ENCODE measurements around the gene SEPTIN14.

Gene SEPTIN14

DNA sequence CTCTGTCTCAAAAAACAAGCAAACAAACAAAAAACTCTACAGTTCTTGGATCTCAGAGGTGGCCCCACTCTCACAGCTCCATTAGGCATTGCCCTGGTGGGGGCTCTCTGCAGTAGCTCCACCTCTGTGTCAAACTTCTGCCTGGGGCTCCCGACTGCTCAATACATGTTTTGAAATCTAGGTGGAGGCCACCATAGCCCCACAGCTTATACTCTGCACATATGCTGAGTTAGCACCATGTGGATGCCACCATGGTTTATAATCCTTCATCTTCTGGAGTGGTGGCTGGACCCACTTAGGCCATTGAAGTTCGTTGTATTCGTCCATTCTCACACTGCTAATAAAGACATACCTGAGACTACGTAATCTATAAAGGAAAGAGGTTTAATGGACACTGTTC lies 78.4 kb downstream of the SEPTIN14 start:
- Histone ChIP-seq H3K4me2 (ENCODE audit: low read length) (no peak overlapping the region), H3K9me3 (ENCODE audit: control insufficient read depth, low read length) (no peaks in the 10 kb centered on the region), H3K79me2 (no peaks in the 10 kb centered on the region), H3K4me3 (ENCODE audit: low read depth, low read length) (no peak overlapping the region), H3K9ac (no peak overlapping the region), H3K36me3 (ENCODE audit: control insufficient read depth, insufficient read depth, low read length) (no peaks in the 10 kb centered on the region), H3K27ac (no peak overlapping the region), H2AFZ (no peak overlapping the region), H3K4me1 (no peaks in the 10 kb centered on the region), H3K27me3 (ENCODE audit: control insufficient read depth, insufficient read depth, low read length) (no peaks in the 10 kb centered on the region)
- TF ChIP-seq, protein P1, sequence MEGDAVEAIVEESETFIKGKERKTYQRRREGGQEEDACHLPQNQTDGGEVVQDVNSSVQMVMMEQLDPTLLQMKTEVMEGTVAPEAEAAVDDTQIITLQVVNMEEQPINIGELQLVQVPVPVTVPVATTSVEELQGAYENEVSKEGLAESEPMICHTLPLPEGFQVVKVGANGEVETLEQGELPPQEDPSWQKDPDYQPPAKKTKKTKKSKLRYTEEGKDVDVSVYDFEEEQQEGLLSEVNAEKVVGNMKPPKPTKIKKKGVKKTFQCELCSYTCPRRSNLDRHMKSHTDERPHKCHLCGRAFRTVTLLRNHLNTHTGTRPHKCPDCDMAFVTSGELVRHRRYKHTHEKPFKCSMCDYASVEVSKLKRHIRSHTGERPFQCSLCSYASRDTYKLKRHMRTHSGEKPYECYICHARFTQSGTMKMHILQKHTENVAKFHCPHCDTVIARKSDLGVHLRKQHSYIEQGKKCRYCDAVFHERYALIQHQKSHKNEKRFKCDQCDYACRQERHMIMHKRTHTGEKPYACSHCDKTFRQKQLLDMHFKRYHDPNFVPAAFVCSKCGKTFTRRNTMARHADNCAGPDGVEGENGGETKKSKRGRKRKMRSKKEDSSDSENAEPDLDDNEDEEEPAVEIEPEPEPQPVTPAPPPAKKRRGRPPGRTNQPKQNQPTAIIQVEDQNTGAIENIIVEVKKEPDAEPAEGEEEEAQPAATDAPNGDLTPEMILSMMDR (IDR thresholded peaks at IDR 0.05): no peak

DNA sequence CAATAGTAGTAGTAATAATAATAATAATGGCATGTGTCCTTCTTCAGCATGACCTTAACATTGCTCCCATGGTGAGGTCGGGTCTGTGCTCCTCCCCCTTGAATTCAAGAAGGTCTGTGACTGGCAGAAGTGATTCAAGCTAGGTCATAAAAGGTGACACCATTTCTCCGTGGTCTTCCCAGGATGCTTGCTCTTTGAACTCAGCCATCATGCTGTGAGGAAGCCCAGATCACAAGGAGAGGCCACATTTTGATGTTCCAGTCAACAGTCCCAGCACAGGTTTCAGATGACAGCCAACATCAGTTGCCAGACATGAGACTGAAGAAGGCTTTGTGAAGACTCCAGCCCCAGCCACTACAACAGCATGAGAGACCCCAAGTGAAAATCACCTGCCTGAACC lies 83.9 kb downstream of the SEPTIN14 start:
- no peak overlapping the region for H3K4me2 ChIP-seq (ENCODE audit: low read length)
- H3K9me3 ChIP-seq (ENCODE audit: control insufficient read depth, low read length): no peaks in the 10 kb centered on the region
- H3K4me3 ChIP-seq (ENCODE audit: low read depth, low read length): no peak overlapping the region
- no peaks in the 10 kb centered on the region for H3K79me2 ChIP-seq
- no peak overlapping the region for H3K27ac ChIP-seq
- TF ChIP-seq, protein P1 (IDR thresholded peaks at IDR 0.05): no peak
- H2AFZ ChIP-seq: no peak overlapping the region
- H3K4me1 ChIP-seq: no peaks in the 10 kb centered on the region
- no peak overlapping the region for H3K9ac ChIP-seq
- no peaks in the 10 kb centered on the region for H3K36me3 ChIP-seq (ENCODE audit: control insufficient read depth, insufficient read depth, low read length)
- no peaks in the 10 kb centered on the region for H3K27me3 ChIP-seq (ENCODE audit: control insufficient read depth, insufficient read depth, low read length)

DNA sequence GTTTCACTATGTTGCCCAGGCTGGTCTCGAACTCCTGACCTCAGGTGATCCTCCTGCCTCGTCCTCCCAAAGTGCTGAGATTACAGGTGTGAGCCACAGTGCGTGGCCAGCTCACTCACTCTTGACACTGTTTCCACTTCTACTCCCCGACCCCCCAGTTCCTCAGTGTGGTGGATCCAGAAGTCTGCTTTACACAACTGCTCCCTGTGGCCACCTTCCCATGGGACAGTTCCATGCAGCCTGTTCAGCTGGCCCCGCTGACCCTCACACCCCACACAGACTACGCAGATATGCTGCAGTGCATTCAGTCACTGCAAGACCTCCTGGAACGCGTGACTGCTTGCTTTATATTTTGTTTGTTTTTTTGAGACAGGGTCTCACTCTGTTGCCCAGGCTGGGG lies 86.4 kb downstream of the SEPTIN14 start:
- no peak overlapping the region for H3K4me3 ChIP-seq (ENCODE audit: low read depth, low read length)
- H3K9ac ChIP-seq: no peak overlapping the region
- no peaks in the 10 kb centered on the region for H3K36me3 ChIP-seq (ENCODE audit: control insufficient read depth, insufficient read depth, low read length)
- no peak overlapping the region for H2AFZ ChIP-seq
- H3K4me1 ChIP-seq: no peaks in the 10 kb centered on the region
- H3K27me3 ChIP-seq (ENCODE audit: control insufficient read depth, insufficient read depth, low read length): no peaks in the 10 kb centered on the region
- H3K4me2 ChIP-seq (ENCODE audit: low read length): no peak overlapping the region
- no peaks in the 10 kb centered on the region for H3K79me2 ChIP-seq
- TF ChIP-seq, protein P1 (IDR thresholded peaks at IDR 0.05): no peak
- H3K9me3 ChIP-seq (ENCODE audit: control insufficient read depth, low read length): no peaks in the 10 kb centered on the region
- no peak overlapping the region for H3K27ac ChIP-seq

DNA sequence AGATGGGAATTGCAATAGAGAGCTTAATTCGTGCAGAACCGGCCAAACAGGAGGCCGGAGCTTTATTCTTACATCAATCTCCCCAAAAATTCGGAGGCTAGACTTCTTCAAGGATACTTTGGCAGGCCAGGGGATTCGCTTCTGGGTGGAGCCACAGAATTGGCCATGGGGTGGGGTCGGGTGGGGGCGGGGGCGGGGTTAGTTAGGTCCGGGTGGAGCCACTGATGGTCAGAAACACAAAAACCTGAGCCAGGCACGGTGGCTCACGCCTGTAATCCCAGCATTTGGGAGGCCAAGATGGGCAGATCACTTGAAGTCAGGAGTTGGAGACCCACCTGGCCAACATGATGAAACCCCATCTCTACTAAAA lies 87.5 kb downstream of the SEPTIN14 start:
- Histone ChIP-seq H3K4me3 (ENCODE audit: low read depth, low read length) (no peak overlapping the region), H2AFZ (no peak overlapping the region), H3K4me2 (ENCODE audit: low read length) (no peak overlapping the region), H3K4me1 (no peaks in the 10 kb centered on the region), H3K27me3 (ENCODE audit: control insufficient read depth, insufficient read depth, low read length) (no peaks in the 10 kb centered on the region), H3K79me2 (no peaks in the 10 kb centered on the region), H3K27ac (no peak overlapping the region), H3K36me3 (ENCODE audit: control insufficient read depth, insufficient read depth, low read length) (no peaks in the 10 kb centered on the region), H3K9ac (no peak overlapping the region), H3K9me3 (ENCODE audit: control insufficient read depth, low read length) (no peaks in the 10 kb centered on the region)
- TF ChIP-seq, protein P1 (IDR thresholded peaks at IDR 0.05): no peak

DNA sequence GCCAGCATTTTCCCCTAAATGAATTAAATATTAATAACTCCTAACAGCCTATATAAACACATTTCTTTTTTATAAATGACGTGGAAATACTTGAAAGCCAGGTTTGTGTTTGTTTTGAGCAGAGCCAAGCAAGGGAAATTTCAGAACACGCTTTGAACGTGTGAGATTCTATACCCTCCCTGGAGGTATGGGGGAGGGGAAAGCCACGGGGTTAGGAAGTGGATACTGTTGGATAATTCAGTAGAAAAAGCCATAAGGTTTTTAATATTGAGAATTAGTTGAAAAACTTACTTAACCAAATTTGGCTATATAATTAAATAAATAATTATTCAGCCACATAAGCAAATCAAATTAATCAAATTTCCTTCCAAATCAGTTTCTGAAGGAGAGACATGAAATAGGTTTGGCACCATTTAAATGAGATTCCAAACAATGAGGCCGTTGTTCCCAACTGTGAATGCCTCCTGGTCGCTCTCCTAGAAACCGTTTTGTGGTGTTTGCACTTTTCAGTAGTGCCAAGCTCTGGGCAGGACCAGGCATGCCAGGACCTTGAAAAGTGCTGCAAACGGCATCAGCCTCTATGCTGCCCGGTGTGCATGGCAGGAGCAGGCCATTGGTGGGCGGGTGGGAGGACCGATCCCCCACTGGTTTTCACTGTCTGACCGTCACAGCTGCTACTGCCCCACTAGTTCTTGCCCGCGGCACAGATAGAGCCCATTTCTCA lies 88.1 kb downstream of the SEPTIN14 start:
- Histone ChIP-seq H3K9me3 (ENCODE audit: control insufficient read depth, low read length) (no peaks in the 10 kb centered on the region), H3K27ac (no peak overlapping the region)

More for the DNA sequence above, 88.1 kb downstream of the SEPTIN14 start:
- TF ChIP-seq, protein P1 (IDR thresholded peaks at IDR 0.05): no peak
- Histone ChIP-seq H3K27me3 (ENCODE audit: control insufficient read depth, insufficient read depth, low read length) (no peaks in the 10 kb centered on the region), H3K4me2 (ENCODE audit: low read length) (no peak overlapping the region), H3K79me2 (no peaks in the 10 kb centered on the region), H3K4me1 (no peaks in the 10 kb centered on the region), H3K4me3 (ENCODE audit: low read depth, low read length) (no peak overlapping the region), H3K36me3 (ENCODE audit: control insufficient read depth, insufficient read depth, low read length) (no peaks in the 10 kb centered on the region), H2AFZ (no peak overlapping the region), H3K9ac (no peak overlapping the region)
